Vagina (tissue), 2 donors: Measurements from ENCODE around the gene POLR3E.

Experiments used
- POLR2A ChIP-seq, 2 donors: fragments of 450-650 bp; IDR thresholded peaks; one replicate each; pipeline ENCODE4 v1.6.1; 2017; ENCODE audit warnings: antibody characterized with exemption in 2 of 2, mild to moderate bottlenecking in 2 of 2, moderate library complexity in 2 of 2
- TF ChIP-seq, protein P1 (sequence below), 3 experiments: fragments of 450-650 bp in 2 of 3; fragments of 200-600 bp in 1 of 3; sonication (generic) in 1 of 3; IDR thresholded peaks; one replicate each; pipeline ENCODE4 v1.5.1; 2017 to 2019; ENCODE audit warnings: antibody characterized with exemption in 3 of 3, mild to moderate bottlenecking in 2 of 3, moderate library complexity in 2 of 3

DNA sequence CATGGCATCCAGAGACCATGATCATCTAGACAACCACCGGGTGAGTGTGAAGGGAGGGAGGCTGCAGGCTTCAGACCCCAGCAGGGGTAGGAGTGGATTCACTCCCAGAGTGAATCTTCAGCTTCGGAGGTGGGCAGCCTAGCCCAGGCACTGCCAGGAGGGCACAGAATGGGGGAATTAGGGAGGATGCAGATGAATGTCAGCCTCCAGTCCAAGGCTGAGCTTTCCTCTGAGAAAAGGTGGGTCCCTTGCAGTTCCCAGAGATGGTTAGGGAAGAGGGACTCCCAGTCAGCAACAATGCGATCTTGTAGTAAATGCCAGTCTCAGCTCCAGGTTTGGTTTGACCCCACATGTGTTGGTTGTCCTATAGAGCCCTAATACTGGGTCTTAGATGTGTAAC, 36.7 kb upstream of the POLR3E start:
- TF ChIP-seq, protein P1, sequence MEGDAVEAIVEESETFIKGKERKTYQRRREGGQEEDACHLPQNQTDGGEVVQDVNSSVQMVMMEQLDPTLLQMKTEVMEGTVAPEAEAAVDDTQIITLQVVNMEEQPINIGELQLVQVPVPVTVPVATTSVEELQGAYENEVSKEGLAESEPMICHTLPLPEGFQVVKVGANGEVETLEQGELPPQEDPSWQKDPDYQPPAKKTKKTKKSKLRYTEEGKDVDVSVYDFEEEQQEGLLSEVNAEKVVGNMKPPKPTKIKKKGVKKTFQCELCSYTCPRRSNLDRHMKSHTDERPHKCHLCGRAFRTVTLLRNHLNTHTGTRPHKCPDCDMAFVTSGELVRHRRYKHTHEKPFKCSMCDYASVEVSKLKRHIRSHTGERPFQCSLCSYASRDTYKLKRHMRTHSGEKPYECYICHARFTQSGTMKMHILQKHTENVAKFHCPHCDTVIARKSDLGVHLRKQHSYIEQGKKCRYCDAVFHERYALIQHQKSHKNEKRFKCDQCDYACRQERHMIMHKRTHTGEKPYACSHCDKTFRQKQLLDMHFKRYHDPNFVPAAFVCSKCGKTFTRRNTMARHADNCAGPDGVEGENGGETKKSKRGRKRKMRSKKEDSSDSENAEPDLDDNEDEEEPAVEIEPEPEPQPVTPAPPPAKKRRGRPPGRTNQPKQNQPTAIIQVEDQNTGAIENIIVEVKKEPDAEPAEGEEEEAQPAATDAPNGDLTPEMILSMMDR (IDR thresholded peaks at IDR 0.05) = no peak
- no peak for TF ChIP-seq POLR2A (IDR thresholded peaks at IDR 0.05)
